Prostate gland (tissue), 2 donors: Measurements from ENCODE around the gene XPO4. TPM values are rescaled to one million over a fixed set of nuclear protein-coding genes. Genes with fewer than 3 reads are reported as not detected.
A peak's percentile ranks its signal among the peaks of the same experiment; 100 is the strongest.
"Not testable (repeated sequence)": the region's sequence is repeated elsewhere in the genome, so short reads cannot be mapped to it uniquely, and the experiment has no call there.

ENCODE experiments used
- DNase-seq: peaks from one replicate; pipeline ENCODE4 v3.0.0-alpha.2; 2019; ENCODE audit warnings: low spot score
- H3K27ac ChIP-seq, 2 donors: fragments of 200-600 bp; sonication (generic); 2 replicates each; pipeline ENCODE4 v1.5.1; 2017 to 2019
- H3K27me3 ChIP-seq: fragments of 200-600 bp; sonication (generic); replicated peaks from 2 replicates; pipeline ENCODE4 v1.5.1; 2019; ENCODE audit not compliant: insufficient read depth
- H3K36me3 ChIP-seq, 2 donors: fragments of 200-600 bp; sonication (generic); 1 replicate in 1 of 2; 2 replicates in 1 of 2; pipeline versions ENCODE4 v1.5.1 to v1.8.1; 2017 to 2019
- H3K4me1 ChIP-seq: fragments of 200-600 bp; sonication (generic); replicated peaks from 2 replicates; pipeline ENCODE4 v1.5.1; 2019
- H3K4me3 ChIP-seq, 2 donors: fragments of 200-600 bp; sonication (generic); 2 replicates each; pipeline ENCODE4 v1.5.1; 2017 to 2019
- H3K9me3 ChIP-seq: fragments of 200-600 bp; sonication (generic); 2 replicates; pipeline ENCODE4 v1.5.1; 2017
- POLR2A ChIP-seq: fragments of 450-650 bp; IDR thresholded peaks from one replicate; pipeline ENCODE4 v1.6.1; 2016; ENCODE audit warnings: antibody characterized with exemption, mild to moderate bottlenecking
- POLR2AphosphoS5 ChIP-seq: sonication (generic); formaldehyde crosslinking; IDR thresholded peaks from one replicate; pipeline ENCODE4 v1.6.1; 2017; ENCODE audit warnings: antibody characterized with exemption
- WGBS: methylation state at CpG from one replicate; pipeline ENCODE4 v1.1.5; 2018; 5-methylcytosine and 5-hydroxymethylcytosine counted together
- intact Hi-C: fragments of 100-400 bp; cut with DNase I; formaldehyde crosslinking; loops from one replicate; pipeline ENCODE4 v1.14.2; 2022
- total RNA-seq, 2 donors: library from RNA; depleted of rRNA; stranded (reverse); fragments of >200 nt; gene quantifications; one replicate each; pipeline ENCODE4 v1.1.0, GENCODE V29; 2016
- TF ChIP-seq, protein P1 (sequence below), 4 experiments: fragments of 200-600 bp in 2 of 4; fragments of 450-650 bp in 2 of 4; sonication (generic) in 2 of 4; IDR thresholded peaks; 1 replicate in 3 of 4; 2 replicates in 1 of 4; pipeline ENCODE4 v1.5.1; 2016 to 2019; ENCODE audit warnings: antibody characterized with exemption in 4 of 4, mild to moderate bottlenecking in 2 of 4, moderate library complexity in 2 of 4

Gene XPO4
- 10 to 100 TPM; 13.3 to 21.0 TPM for total RNA-seq

- TF ChIP-seq POLR2A: peak; percentile 6
- peak; percentile 9 for TF ChIP-seq POLR2AphosphoS5
- TF ChIP-seq, protein P1, sequence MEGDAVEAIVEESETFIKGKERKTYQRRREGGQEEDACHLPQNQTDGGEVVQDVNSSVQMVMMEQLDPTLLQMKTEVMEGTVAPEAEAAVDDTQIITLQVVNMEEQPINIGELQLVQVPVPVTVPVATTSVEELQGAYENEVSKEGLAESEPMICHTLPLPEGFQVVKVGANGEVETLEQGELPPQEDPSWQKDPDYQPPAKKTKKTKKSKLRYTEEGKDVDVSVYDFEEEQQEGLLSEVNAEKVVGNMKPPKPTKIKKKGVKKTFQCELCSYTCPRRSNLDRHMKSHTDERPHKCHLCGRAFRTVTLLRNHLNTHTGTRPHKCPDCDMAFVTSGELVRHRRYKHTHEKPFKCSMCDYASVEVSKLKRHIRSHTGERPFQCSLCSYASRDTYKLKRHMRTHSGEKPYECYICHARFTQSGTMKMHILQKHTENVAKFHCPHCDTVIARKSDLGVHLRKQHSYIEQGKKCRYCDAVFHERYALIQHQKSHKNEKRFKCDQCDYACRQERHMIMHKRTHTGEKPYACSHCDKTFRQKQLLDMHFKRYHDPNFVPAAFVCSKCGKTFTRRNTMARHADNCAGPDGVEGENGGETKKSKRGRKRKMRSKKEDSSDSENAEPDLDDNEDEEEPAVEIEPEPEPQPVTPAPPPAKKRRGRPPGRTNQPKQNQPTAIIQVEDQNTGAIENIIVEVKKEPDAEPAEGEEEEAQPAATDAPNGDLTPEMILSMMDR (IDR thresholded peaks at IDR 0.05): no peak
Observed at GRCh38 chr13:20902438-20903163, at the start of gene XPO4. TSS of gene XPO4 (minus strand) at chr13:20902746. CDS start at chr13:20902738, 8 bp downstream.

DNA sequence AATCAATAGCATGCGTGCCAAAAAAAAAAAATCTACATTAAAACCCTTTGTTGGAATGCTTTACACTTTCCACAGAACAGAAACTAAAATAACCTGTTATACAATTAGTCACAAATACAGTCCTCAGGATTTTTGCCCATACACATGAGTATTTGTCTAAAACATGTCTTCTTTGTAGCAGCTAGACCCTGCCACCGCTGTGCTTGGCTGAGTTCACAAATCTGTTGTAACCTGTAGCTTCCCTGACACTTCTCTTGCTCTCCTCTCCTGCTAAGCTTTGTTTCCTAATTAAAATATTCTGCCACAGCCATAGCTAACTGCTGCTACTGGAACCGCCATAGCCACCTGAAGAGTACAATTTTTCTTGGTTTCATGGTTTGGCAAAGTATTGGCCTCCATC, 45.5 kb upstream of the XPO4 start:
- not testable (repeated sequence) for H3K27me3 ChIP-seq, H3K27ac ChIP-seq, H3K4me1 ChIP-seq, H3K36me3 ChIP-seq, DNase-seq, H3K9me3 ChIP-seq, H3K4me3 ChIP-seq
- intact Hi-C loops: loop anchor here (5.0 kb wide), 1 partner anchor 349 kb away; no protein-coding TSS in a partner anchor
- 45% methylated on average over 3 of the region's 3 CpGs for WGBS

More at GRCh38 chr13:20902438-20903163, at the start of gene XPO4:
- peak within 1 kb of the TSS; percentile 81 to 95 for H3K4me3 ChIP-seq
- H3K36me3 ChIP-seq: no peaks in the 10 kb centered on the region
- DNase-seq: peak; percentile 65
- no peaks in the 10 kb centered on the region for H3K9me3 ChIP-seq
- peaks cover 11% of the 10 kb centered on the region for H3K4me1 ChIP-seq
- WGBS: under 1% methylated on average over 78 of the region's 81 CpGs
- peak within 1 kb of the TSS; percentile 86 to 89 for H3K27ac ChIP-seq
- H3K27me3 ChIP-seq: no peaks in the 10 kb centered on the region
- intact Hi-C loops: no loop called here

GRCh38 chr13:20945952-20946383, 43.4 kb upstream of the XPO4 start:
- Histone ChIP-seq H3K4me3 (no peak overlapping the region), H3K4me1 (no peaks in the 10 kb centered on the region), H3K27me3 (no peaks in the 10 kb centered on the region), H3K9me3 (no peaks in the 10 kb centered on the region), H3K36me3 (no peaks in the 10 kb centered on the region), H3K27ac (no peak overlapping the region)
- WGBS: 16% methylated on average over 29 of the region's 29 CpGs
- TF ChIP-seq, protein P1 (IDR thresholded peaks at IDR 0.05): no peak
- TF ChIP-seq POLR2AphosphoS5 (no peak), POLR2A (no peak)
- DNase-seq: no peak
- intact Hi-C loops: loop anchor here (5.0 kb wide), 1 partner anchor 351 kb away; no protein-coding TSS in a partner anchor

- intact Hi-C loops: loop anchor here (5.0 kb wide), 1 partner anchor 119 kb away; the partner anchor contains the start of gene LATS2
- DNase-seq: no peak
- WGBS: 71% methylated on average over 22 of the region's 22 CpGs
Observed at GRCh38 chr13:20942938-20943559, 40.5 kb upstream of the XPO4 start.

DNA sequence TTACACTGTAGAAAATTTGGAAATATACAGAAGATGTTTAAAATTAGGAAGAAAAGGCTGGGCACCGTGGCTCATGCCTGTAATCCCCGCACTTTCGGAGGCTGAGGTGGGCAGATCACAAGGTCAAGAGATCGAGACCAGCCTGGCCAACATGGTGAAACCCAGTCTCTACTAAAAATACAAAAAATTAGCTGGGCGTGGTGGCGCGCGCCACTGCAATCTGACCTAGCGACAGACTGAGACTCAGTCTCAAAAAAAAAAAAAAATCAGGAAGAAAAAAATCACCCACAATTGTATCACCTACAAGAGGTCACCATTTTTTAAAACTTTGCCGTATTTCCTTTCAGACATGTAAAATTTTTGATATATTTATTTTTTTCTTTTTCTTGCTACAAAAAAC, 38.0 kb upstream of the XPO4 start:
- H3K27me3 ChIP-seq, H3K4me1 ChIP-seq, DNase-seq, H3K27ac ChIP-seq, H3K4me3 ChIP-seq, H3K36me3 ChIP-seq, H3K9me3 ChIP-seq: not testable (repeated sequence)
- 92% methylated on average over 10 of the region's 10 CpGs for WGBS
- intact Hi-C loops: loop anchor here (5.0 kb wide), 1 partner anchor 122 kb away; the partner anchor contains the start of gene LATS2

More at GRCh38 chr13:20942938-20943559, 40.5 kb upstream of the XPO4 start:
- Histone ChIP-seq H3K27me3 (no peaks in the 10 kb centered on the region), H3K36me3 (no peaks in the 10 kb centered on the region), H3K4me3 (no peak overlapping the region), H3K4me1 (no peaks in the 10 kb centered on the region), H3K9me3 (no peaks in the 10 kb centered on the region), H3K27ac (peak overlapping the region in 1 of 2 donors; percentile 43)
- TF ChIP-seq POLR2AphosphoS5 (no peak), POLR2A (no peak)

GRCh38 chr13:20940083-20940482, 37.5 kb upstream of the XPO4 start:
- no peaks in the 10 kb centered on the region for H3K27me3 ChIP-seq
- H3K4me3 ChIP-seq: no peak overlapping the region
- no peak for DNase-seq
- H3K36me3 ChIP-seq: no peaks in the 10 kb centered on the region
- 50% methylated on average over 3 of the region's 3 CpGs for WGBS
- TF ChIP-seq POLR2A: no peak
- no peak for TF ChIP-seq POLR2AphosphoS5
- TF ChIP-seq, protein P1 (IDR thresholded peaks at IDR 0.05): no peak
- no peak overlapping the region for H3K27ac ChIP-seq
- no peaks in the 10 kb centered on the region for H3K4me1 ChIP-seq
- H3K9me3 ChIP-seq: no peaks in the 10 kb centered on the region
- intact Hi-C loops: loop anchor here (5.0 kb wide), 1 partner anchor 122 kb away; the partner anchor contains the start of gene LATS2
